Posterior vena cava (tissue), 2 donors: ENCODE measurements around the gene DOK6. TPM values are rescaled to one million over a fixed set of nuclear protein-coding genes. Genes with fewer than 3 reads are reported as not detected.
"Not testable (repeated sequence)": the region's sequence is repeated elsewhere in the genome, so short reads cannot be mapped to it uniquely, and the experiment has no call there.

Experiments used
- DNase-seq: peaks from one replicate; pipeline ENCODE4 v3.0.0-alpha.2; 2020; ENCODE audit warnings: low spot score
- intact Hi-C, 2 donors: fragments of 100-400 bp; cut with DNase I; formaldehyde crosslinking; loops; one replicate each; pipeline versions ENCODE4 v1.14.1 to v1.14.2; 2022 to 2023
- total RNA-seq, 2 donors: library from RNA; stranded (reverse); fragmentation: NEBNext Ultra II Directional; extraction: Animal tissue kit (Norgen Biotek cat#: 25700); gene quantifications; one replicate each; pipeline ENCODE4 v1.2.1, GENCODE V29; 2021
- donor health status: DM: yes; HTN: yes; CAD: no.
- donor health status: DM: yes; HTN: yes; CAD: no.

Gene DOK6
- total RNA-seq, 2 donors from 2014 or later, result 7.2 to 8.7 TPM

DNA sequence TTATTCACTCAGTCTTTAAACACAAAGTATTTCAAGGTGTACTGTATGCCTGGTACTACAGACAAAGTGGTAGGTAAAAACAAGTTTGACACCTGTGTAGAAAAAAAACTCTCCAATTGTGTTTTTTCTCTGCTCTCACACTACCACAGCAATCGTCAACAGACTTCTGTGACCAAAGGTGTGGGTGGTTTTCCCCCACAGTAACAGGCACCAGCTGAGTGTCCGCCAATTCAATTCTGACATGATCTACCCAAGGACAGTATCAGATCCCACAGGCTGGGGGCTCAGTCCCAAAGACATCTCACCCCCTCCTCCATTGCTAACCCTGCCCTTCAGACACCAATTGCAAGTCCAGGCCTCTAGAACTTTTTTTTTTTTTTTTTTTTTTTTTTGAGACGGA lies 475.8 kb downstream of the DOK6 start:
- no peak for DNase-seq
- intact Hi-C loops, result no loop called here

DNA sequence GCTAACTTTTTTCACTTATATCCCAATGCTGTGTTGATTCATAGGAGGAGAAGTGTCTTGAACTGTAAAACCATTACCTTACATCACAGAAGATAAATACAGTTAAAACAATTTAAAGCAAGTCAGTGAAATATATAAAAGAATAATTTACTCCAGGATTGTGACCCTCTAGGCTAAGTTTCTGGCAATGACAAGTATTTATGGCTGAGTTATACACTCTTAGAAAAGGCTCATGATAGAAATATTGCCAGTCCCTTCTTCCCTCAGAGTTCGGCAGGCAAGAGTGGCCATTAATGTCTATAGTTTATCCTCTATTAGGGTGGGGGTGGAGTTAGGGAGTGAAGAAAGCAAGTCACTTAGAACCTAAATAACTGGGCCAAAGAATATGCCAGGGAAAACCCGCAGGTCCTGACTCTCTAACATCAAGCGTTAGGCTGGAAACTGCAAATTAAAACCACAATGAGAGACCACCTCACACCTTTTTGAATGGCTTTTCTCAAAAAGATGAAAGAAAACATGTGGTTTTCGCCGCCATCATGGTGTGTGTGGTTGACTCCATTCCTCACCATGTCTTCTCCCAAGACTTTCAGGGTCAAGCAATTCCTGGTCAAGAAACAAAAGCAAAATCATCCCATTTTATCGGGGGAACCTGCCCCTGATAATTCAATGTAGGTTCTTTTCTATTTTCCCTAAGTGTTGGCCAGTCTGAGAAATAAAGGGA lies 477.7 kb downstream of the DOK6 start:
- DNase-seq, result no peak
- intact Hi-C loops, result no loop called here

DNA sequence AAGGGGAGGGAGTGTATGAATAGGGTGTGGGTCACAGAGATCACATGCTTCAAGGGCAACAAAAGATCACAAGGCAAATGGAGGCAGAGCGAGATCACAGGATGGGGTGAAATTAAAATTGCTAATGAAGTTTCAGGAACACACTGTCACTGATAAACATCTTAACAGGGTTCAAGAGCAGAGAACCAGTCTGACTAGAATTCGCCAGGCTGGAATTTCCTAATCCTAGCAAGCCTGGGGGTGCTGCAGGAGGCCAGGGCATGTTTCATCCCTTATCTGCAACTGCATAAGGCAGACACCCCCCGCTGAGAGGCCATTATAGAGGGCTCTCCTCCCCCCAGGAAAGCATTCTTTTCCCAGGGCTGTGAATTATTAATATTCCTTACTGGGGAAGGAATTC lies 478.4 kb downstream of the DOK6 start:
- intact Hi-C loops, DNase-seq: not testable (repeated sequence)

DNA sequence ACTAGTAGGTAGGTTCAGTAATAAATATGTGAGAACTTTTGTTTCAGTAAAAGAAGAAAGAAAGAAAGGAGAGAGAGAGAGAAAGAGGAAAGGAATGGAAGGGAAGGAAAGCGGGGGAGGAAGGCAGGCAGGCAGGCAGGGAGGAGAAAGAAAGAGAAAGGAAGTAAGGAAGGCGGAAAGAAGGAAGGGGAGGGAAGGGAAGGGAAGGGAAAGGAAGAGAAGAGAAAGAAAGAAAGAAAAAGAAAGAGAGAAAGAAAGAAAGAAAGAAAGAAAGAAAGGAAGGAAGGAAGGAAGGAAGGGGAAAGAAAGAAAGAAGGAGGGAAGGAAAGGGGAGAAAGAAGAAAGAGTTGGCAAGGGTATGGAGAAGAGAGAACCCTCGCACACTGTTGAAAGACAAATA lies 479.4 kb downstream of the DOK6 start:
- no peak for DNase-seq
- intact Hi-C loops, result no loop called here

DNA sequence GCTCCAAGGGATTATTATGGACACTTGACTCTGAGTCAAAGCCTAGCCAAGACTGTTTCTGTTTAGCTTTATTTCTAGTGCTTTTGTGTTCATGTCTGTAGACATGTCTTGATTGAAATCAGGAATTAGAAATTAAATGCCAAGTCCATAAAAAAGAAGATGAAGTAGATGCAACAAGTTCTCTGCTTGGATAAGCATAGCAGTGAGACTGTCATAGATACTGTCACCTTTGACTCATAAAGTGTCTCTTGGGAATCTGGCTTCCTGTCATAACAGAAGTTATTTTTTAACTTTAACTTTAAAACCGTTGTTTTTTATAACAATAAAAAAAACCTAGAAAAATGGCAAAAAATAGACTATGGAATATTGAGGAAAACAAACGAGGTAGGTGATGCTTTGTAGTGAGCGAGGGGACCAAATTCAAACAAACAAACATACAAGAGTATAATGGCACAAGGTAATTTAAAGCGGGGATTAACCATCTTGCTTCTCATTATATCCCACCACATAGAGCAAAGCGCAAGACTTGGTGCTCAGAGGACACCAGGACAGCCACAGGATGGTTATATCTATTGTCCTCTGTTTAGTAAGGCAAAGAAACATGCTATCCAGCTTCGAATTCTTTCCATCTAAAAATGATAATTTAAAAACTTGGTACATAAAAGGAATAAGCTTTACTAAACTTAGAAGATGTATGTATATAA lies 482.4 kb downstream of the DOK6 start:
- DNase-seq, result no peak
- intact Hi-C loops, result no loop called here

DNA sequence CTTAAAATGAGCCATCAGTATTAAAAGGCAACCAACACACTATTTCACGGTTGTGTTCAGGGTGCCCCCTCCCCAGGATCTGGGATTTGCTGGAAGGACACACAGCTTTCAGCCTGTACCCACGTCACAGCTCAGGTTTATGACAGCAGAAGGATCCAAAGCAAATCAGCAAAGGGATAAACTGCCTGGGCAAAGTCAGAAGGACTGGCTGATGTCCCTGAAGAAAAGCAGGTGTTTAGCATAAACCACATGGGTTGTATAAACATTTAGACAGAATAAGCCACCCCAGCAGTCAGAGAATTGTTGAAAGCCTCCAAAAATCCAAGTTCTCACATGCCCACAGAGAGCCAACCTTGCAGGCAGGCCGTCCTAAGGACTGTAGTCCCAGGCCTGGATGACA lies 483.1 kb downstream of the DOK6 start:
- intact Hi-C loops, result no loop called here
- no peak for DNase-seq

DNA sequence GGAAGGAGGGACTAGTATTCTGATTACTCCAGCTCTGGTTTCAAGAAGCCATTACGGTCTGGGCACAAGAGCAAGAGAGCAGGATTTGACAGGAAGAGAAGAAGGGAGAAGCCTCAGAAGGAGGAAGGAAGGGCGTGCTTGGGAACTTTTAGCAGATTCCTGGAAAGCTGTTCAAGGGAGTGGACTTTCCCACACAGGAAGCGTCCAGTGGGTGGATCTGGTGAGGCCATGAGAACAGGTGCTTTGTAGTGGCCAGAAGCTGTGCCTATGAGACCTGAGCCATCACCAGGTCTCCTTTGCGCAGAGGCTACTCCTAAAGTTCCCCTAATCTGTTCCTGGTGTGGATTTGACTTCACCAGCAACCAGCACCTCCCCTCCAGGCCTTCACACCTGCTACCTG lies 484.7 kb downstream of the DOK6 start:
- DNase-seq, result no peak
- intact Hi-C loops, result no loop called here

DNA sequence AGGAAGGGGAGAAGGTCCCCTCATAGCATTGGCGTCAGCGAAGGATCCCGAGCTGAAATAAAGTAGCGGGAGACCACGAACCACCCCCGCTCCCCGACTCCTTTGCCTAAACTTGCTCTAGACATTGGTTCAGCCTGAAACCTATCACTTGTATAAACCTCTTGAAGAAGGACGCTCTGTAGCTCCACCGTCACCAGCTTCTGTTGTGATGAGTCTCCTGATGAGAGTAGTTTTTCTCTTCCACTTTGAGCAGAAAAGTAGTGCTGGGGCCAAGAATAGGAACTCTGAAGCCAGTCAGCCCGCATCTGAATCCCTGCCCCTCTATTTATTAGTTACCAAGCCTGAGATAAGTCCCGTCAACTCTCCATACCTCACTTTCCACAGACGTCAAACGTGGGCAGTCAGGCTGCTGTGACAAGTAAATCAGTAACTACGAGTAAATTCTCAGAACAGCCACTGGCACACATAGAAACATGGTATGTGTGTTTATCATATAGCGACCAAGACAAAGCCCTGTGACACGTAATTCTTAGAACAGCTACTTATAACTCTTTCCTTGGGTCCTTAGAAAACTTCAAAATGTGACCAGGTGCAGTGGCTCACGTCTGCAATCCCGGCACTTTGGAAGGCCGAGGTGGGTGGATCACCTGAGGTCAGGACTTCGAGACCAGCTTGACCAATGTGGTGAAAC lies 485.3 kb downstream of the DOK6 start:
- DNase-seq, result no peak
- intact Hi-C loops, result no loop called here

DNA sequence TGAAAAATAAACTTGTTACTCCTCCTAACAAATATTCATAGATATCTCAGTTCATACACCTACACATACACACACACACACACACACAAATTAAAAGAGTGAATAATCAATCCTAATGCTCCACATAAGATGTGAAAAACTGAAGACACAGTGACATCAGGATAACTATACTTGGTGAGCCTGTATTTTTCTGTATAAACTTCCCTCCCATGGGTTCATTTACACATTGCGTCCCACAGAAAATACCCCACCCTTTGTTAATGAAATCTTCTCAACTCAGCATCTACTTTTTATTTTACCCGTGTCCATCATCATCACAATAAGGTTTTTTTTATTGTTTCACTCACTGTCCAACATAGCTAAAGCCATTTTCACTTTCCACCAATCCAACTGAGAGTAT lies 486.6 kb downstream of the DOK6 start:
- intact Hi-C loops, result no loop called here
- DNase-seq, result no peak

DNA sequence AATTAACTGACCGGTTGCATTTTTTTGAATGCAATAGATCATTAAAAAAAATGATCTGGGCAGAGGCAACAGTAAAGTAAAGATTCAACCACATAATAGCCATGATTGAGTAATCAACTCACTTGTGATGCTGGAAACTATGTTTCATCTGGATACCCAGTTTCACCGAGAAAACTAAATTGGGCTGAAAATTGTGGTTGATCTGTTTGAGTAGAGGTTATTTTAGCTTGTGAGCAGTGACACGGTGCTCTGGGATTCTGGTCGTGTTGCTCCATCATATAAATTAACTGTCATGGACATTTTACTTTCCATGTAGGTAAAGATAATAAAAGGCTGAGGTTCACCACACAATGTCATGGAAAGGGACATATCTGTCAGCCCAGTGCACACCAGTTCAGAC lies 488.3 kb downstream of the DOK6 start:
- DNase-seq, result no peak

DNA sequence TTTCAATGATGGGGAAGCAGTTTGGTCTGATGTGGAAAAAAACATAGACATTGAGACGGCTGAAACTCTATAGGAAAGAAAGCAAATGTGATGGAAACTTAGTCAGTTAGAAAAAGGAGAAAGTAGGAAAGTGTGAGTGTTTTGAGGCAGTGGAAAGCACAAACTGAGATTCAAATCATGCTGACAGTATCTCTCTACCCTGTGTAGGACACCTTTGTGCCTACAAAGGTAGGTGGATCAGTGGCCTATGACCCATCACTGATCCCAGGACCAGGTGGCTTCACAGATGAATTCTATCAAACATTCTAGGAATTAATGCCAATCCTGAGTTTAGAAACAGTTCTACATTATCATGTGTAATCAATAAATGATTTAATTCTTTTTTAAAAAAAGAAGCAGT lies 489.9 kb downstream of the DOK6 start:
- intact Hi-C loops, result no loop called here
- DNase-seq, result no peak

More for the DNA sequence above, 488.3 kb downstream of the DOK6 start:
- intact Hi-C loops, result no loop called here

DNA sequence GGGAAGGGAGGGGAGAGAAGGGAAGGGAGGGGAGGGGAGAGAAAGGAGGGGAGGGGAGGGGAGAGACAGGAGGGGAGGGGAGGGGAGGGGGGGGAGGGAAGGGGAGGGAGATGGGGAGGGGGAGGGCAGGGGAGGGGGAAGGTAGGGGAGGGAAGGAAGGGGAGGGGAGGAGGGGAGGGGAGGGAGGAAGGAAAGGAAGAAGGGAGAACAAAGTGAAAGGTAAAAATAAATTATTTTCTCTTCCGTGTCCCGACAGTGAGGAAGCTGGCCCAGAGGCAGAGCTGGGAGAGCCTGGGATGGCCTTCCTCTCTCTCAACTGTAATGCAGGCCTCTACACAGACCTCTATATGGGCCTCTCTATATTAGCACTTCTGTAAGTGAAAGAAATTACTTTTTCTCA lies 493.8 kb downstream of the DOK6 start:
- intact Hi-C loops, result no loop called here
- no peak for DNase-seq

DNA sequence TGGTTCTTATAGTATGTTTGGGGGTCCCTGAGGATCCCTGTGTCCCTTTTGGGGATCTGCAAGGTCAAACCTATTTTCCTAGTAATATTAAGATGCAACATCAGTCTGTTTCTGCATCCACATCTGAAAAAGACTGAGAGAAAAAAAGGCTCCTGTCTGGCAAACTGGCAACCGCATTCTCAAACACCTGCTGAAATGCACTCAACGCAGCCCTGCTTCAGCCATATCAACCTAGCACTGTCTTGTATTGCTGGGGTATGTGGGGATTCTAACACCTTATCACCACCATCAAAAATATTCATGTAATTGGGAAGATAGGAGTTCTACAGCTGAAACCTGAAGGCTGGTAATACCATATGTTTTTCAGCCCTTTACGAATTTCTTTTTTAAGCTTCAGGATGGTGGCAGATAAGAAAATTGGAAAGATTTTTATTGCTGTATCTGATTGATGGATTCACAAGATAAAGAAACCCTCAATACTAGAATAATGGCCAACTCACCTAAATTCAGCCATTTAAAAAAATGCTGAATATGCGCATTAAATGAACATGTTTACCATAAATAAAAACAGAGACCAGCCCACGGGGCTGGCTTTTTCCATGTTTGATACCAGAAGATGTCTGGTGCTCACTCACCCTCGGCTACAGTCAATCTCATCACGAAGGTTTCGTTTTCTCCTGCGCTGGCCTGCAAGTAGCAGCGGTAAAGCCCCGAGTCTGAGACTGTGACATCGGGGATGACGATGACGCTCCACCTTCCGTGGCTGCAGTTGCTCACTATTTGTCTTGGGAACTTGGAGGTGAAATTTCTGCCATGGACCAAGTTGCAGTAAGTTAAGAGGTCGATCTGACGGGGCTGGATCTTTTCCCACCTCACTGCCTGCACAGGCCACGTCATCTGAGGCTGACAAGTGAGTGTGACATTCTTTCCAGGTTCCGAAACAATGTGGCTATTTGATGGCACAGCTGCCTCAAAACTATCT lies 494.7 kb downstream of the DOK6 start:
- DNase-seq, result no peak
- intact Hi-C loops, result no loop called here

DNA sequence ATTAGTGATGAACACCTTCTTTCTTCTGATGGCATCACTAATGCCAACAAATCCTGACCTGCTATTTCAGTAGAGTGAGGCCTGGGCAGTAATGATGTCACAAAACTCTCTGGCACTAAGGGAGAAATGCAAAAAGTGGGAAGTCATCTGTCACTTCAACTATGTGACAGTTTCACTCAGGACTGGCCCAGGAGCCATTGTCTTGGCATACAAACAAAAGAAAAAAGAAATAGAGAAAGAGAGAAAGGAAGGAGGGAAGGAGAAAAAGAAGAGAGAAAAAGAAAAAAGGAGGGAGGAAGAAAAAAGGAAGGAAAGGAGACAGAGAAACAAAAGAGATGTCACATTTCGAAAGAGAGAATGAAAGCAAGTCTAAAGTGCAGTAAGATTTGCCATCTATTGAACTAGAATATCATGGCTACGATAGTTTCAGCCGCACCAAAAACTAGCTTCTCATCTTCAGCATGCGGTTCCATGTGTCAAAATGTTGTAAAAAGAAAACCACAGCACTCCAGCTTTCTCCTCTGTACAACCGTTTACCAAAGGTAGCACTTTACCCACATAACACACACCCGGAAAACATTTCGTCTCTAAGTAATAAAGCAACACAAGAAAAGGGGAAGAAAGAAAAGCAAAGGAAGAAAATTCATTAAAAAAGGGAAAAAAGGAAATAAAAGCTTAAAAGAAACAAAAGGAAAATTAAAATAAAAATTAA lies 496.9 kb downstream of the DOK6 start:
- DNase-seq, result no peak
- intact Hi-C loops, result no loop called here

DNA sequence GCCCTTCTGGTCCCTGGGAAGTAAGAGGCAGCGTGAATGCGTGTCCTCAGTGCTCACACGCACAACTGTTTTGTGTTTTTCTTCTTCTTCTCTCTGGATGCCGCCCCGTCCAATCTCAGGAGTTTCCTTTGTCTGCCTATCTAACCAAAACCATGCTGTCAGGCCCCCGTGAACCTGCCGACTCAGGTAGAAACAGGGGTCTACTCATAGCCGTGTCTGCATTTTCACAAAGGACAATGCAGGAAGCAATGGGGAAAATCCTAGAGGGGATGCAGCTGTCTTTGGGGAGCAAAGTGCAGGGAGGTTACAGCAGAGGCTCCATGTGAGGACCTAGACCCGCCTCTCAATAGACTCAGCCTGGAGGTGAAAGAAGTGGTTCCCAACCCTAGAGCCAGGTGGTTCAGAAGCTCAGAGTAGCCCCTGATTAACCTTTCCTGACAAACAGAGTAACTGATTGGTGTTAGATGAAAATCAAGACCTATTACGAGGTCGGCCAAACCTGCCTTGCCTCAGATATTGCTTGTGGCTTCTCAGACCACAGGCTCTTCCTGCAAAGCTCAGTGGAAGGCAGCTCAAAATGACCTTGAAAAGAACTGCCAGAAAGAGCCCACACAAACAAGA lies 497.7 kb downstream of the DOK6 start:
- no peak for DNase-seq
- intact Hi-C loops, result no loop called here
